IPS DF 4.7 (cell line): ENCODE measurements around the gene MCOLN2.
"Not testable (repeated sequence)": the region's sequence is repeated elsewhere in the genome, so short reads cannot be mapped to it uniquely, and the experiment has no call there.

Experiments used
- DNase-seq: peaks from one replicate; pipeline ENCODE4 v3.0.0-alpha.2; 2013; ENCODE audit warnings: low spot score; ENCODE audit errors: extremely low read depth

Gene MCOLN2

GRCh38 chr1:84996846-84997666 lies at the start of gene MCOLN2:
Gene MCOLN2 (minus strand): TSS chr1:84997113. CDS start chr1:84996872, 241 bp downstream.
- DNase-seq: no peak

DNA sequence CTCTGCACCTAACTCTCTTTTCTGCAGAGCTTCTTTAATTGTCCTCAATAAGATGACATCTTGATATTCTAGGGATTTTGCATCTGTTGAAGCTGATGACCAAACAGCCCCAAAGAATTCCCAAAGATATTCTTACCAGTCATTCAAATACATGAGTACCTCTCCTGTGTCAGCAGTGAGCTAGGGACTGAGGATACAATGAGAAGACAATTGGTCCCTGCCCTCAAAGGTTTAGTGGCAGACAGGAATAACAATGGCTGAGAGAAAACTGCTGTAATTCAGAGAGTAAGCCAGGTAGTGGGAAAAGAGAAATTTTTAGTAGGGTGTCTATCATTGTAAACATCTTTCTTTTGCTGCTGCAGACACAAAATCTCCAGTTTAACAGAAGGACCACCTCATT lies 45.5 kb upstream of the MCOLN2 start:
- no peak for DNase-seq

GRCh38 chr1:85041793-85042192 lies 44.9 kb upstream of the MCOLN2 start:
- DNase-seq: no peak

DNA sequence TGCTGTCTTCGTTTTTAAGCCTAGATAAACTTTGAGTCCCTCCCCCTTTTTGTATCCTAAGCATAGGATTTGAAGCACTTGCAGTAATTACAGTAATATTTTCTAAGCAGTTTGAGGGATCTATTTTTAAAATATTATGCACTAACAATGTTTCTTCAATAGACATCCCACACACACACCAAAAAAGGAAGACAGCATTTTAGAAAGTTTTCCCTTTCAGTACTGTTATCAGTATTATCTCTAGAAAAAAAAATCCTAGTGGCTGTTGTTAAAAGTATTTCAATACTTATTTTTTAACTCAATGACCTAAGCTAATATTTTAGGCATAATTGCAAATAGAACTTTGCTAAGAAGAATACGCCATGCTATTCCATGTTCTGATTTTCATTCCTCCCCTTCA lies 36.3 kb upstream of the MCOLN2 start:
- DNase-seq: no peak

GRCh38 chr1:85030536-85030935 lies 33.6 kb upstream of the MCOLN2 start:
- no peak for DNase-seq

- no peak for DNase-seq
Measured at GRCh38 chr1:85028151-85028550, 31.2 kb upstream of the MCOLN2 start.

DNA sequence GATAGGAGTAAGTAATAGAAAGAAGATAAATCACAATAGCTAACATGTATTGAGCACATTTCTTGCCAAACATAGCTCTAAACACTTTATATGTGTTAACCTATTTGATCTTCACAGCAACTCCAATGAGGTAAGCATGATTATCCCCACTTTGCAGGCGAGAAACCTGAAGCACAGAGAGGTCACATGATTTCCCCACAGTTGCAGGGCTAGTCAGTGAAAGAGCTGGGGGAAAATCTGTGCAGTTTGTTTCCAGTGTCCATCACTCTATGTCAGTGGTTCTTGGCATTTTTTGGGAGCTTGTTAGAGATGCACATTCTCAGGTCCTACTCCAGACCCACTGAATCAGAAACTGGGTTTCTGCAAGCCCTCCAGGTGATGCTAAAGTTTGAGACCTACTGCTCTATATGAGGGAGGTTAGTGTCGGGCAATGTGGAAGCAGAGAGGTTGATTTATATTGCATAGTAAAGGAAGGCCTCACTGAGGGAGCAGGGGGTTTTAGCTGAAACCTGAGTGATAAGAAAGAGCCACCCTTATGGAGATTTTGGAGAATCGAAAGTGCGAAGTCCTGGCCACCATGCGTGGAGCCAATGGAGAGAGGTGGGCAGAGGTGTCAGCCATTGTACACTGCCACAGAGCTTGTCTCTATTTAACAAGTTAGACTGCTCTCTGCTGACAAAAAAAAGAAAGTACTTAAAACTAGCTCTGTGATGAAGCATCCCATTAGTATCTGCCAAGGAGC lies 30.5 kb upstream of the MCOLN2 start:
- DNase-seq: no peak

- DNase-seq: no peak
Measured at GRCh38 chr1:85025940-85026339, 29.0 kb upstream of the MCOLN2 start.

DNA sequence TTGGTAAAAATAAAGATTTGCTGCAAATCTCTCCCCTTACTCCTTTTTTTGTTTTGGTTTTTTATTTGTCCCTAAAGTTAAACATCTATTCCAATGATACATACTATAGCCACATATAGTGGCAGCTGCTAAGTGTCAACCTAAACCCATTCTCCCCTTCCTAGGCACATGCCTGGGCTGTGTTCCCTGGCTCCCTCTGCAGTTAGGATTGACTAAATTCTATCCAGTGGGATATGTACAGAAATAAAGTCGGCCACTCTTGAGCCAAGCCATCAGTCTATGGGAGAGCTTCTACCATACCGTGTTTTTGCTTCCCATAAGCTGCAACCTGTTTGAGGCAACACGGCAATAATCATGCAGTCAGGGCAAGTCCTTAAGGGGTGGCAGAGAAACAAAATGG lies 27.8 kb upstream of the MCOLN2 start:
- DNase-seq: no peak

GRCh38 chr1:85022700-85023099 lies 25.8 kb upstream of the MCOLN2 start:
- DNase-seq: no peak

- DNase-seq: no peak
Measured at GRCh38 chr1:85019994-85020393, 23.1 kb upstream of the MCOLN2 start.

DNA sequence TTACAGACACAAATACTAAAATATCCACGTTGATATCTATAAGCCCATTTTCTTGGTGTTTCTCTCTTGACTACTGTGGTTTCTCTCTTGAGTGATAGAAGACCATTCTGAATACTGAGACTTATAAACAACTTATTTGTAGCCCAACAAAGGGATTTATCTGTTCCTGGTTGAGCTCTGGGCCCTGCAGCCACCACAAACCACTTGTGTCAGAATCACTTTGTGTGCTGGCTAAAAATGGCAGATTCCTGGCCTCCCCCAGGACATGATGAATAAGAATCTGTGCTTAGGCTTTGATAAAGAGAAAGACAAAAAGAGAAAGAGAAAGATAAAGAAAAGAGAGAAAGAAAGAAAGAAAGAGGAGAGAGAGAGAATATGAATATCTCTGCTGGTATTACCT lies 18.9 kb upstream of the MCOLN2 start:
- DNase-seq: no peak

DNA sequence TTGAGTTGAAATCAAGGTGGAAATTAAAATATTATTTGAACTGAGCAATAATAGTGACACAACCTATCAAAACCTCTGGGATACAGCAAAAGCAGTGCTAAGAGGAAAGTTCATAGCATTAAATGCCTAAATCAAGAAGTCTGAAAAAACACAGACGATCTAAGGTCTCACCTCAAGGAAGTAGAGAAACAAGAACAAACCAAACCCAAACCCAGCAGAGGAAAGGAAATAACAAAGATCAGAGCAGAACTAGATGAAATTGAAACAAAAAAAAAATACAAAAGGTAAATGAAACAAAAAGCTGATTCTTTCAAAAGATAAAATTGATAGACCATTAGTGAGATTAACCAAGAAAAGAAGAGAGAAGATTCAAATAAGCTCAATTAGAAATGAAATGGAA lies 8.7 kb upstream of the MCOLN2 start:
- DNase-seq: not testable (repeated sequence)

GRCh38 chr1:85001742-85002141 lies 4.8 kb upstream of the MCOLN2 start:
- DNase-seq: no peak

GRCh38 chr1:84998642-84999280 lies 1.8 kb upstream of the MCOLN2 start:
- no peak for DNase-seq

DNA sequence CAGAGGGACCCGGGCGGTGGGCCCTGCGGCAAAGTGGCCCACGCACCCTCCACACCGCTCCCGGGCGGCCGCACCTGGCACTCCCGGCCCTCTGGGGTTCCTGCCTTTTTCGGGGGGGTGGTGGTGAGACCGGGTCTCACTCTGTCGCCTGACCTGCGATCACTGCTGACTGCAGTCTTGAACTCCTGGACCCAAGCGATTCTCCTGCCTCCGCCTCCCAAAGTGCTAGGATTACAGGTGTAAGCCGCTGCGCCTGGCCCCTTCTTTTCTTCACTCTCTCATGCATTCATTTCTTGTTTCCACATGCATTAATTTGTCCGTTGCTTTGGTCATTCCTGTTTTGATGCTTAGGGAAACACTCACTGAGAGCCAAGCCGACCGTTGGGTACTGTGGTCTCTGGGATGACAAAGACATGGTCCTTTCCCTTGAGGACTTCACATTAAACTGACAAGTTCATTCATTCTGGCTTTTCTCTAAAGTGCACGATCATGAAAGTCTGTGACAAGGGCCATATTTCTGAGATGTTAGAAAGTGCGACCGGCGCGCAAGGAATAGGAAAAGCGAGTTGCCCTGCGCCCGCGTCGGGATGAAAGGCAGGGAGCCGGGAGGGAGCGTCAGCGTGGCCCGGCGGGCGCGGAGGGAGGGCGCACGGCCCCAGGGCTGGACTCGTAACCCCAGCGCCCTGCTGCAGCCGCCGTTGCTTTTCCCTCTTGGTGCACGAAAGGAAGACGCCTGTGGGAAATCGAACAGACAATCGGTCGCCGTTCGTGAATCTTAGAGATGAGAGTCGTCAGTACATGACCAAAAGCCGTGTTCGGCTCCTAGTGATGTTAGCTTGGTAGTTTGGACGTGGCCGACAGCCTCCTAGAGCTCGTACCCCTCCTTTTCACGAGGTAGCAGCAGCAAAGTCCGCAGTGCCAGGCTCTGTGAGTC lies 1.0 kb upstream of the MCOLN2 start:
- DNase-seq: no peak

DNA sequence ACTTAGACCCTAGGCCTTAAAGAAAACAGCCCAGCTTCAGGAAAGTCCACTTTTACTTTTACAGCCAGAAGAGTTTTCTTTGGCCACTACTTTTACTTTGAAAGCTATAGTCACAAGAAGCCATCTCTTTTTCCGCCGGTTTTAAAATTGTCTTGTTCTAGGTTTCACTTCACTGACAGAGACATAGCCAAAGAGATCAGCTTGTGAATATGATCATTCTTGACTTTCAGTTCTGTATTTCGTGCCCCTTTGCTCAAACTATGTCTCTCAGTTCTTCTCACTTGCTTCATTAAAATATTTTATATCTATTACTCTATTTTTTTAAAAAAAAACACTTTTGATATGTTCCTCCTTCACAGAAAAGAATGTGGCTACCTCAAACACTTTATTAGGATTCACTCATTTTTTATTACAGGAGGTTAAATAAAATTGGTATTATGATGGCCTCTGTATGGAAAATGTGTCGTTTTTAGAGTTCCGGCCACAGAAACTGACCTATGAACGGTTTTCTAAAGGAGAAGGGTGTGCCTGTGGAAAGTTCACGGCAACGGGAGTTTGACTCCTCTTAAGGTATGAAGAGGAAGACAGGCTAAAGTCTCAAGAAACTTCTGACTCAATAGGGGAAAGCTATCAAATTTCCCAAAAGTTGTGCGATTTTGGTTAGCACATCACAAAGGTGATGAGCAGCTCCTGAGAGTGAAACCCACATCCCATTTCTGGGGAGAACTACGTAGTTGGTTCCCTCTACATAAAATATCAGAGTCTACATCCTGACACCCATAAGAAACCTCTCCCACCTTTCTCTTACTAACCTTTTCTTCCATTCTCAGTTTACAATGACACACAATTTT lies 1.2 kb downstream of the MCOLN2 start:
- DNase-seq: no peak

DNA sequence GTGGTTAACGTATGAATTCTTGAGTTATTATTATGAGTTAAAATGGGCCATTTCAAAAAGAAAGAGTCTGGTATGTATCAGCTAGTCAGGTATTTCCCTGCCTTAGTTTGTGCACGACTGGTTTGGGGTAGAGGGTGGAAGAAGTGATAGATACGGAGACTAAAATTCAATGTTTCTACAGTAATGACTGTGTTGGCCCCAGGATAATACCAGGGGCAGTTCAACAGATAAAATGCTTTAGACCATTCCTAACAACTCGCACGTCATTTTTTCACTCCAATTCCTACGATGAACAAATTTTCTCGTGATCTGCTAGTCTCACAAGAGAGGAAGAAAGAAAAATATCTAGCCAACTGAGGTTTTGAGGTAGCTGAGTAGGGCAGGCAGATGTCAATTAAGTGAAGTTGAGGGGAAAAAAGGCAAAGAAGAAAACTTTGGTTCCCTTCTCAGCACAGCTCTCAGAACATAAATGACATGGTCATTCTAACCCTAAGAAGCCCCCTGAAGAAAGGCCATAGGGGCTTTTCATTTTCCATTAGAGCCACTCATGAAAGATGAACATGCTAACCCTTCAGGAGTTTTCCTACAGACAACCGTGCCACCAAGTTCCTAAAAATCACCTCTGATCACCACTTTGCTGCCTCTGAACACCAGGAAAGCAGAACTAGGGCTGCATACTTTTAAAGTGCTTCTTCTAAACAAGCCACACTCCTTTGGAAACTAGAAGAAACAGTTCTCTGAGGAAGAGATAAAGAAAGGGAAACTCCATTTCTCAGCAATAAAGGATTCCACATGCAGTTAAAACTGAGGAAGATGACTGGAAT lies 5.6 kb downstream of the MCOLN2 start:
- no peak for DNase-seq

DNA sequence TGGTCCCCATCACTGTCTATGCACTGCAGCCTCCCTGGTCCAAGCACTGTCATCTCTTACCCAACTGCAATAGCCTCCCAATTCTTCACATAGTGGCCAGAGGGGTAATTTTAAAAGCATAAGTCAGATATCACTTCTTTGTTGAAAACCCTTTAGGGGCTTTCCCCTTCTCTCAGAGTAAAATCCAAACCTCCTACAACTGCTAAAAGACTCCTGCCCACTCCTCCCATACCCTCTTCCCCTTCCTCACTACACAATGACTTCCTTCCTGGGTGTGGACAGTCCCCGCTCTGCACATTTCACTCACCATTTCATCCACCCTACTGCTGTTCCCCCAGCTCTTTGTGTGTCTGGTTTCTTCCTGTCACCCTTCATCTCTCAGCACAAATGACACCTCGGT lies 8.3 kb downstream of the MCOLN2 start:
- DNase-seq: no peak
